HepG2 (cell line): ENCODE results near the gene FAM32A. TPM values are rescaled to one million over a fixed set of nuclear protein-coding genes. Genes with fewer than 3 reads are reported as not detected.

Source experiments
- ATM ChIP-seq: fragments of 450-650 bp; IDR thresholded peaks from 2 replicates; pipeline ENCODE4 v1.7.1; 2017; ENCODE audit warnings: mild to moderate bottlenecking, borderline replicate concordance
- CREM ChIP-seq, 2 experiments: sonication (generic) in 1 of 2; formaldehyde crosslinking in 1 of 2; IDR thresholded peaks; 2 replicates each; pipeline versions ENCODE4 v1.4.0 to v1.6.1; 2016 to 2020; ENCODE audit warnings: antibody characterized with exemption in 1 of 2, mild to moderate bottlenecking in 1 of 2, missing genetic modification reagents in 1 of 2
- FLYWCH1 ChIP-seq: sonication (generic); formaldehyde crosslinking; IDR thresholded peaks from 2 replicates; pipeline ENCODE4 v1.8.1; 2023; ENCODE audit warnings: mild to moderate bottlenecking, missing genetic modification reagents
- FOXP1 ChIP-seq, 2 experiments: fragments of 450-650 bp in 1 of 2; IDR thresholded peaks; 2 replicates each; pipeline ENCODE4 v1.6.1; 2017 to 2018; ENCODE audit warnings: antibody characterized with exemption in 1 of 2
- HMG20A ChIP-seq: IDR thresholded peaks from 2 replicates; pipeline ENCODE4 v1.6.1; 2016; ENCODE audit warnings: borderline replicate concordance
- HNF4A ChIP-seq: sonication (generic); formaldehyde crosslinking; IDR thresholded peaks from 2 replicates; pipeline ENCODE4 v1.4.0; 2020; ENCODE audit warnings: missing genetic modification reagents
- IRF2 ChIP-seq: IDR thresholded peaks from 2 replicates; pipeline ENCODE4 v1.6.1; 2018; ENCODE audit warnings: missing genetic modification reagents, missing compliant biosample characterization
- KDM3A ChIP-seq: IDR thresholded peaks from 2 replicates; pipeline ENCODE4 v1.6.1; 2018; ENCODE audit warnings: low read depth, missing compliant biosample characterization
- KMT2A ChIP-seq: sonication (generic); formaldehyde crosslinking; IDR thresholded peaks from 2 replicates; pipeline ENCODE4 v1.4.0; 2020; ENCODE audit warnings: missing genetic modification reagents
- MIXL1 ChIP-seq: IDR thresholded peaks from 2 replicates; pipeline ENCODE4 v1.6.1; 2016
- MTA1 ChIP-seq: sonication (generic); formaldehyde crosslinking; IDR thresholded peaks from 2 replicates; pipeline ENCODE4 v1.4.0; 2020; ENCODE audit warnings: missing genetic modification reagents, mild to moderate bottlenecking, borderline replicate concordance
- NFYC ChIP-seq: IDR thresholded peaks from 2 replicates; pipeline ENCODE4 v1.6.1; 2016; ENCODE audit warnings: missing genetic modification reagents, missing compliant biosample characterization
- RFX1 ChIP-seq: fragments of 450-650 bp; IDR thresholded peaks from 2 replicates; pipeline ENCODE4 v1.6.1; 2017
- SOX5 ChIP-seq: IDR thresholded peaks from 2 replicates; pipeline ENCODE4 v1.6.1; 2016; ENCODE audit warnings: borderline replicate concordance
- SP5 ChIP-seq: IDR thresholded peaks from 2 replicates; pipeline ENCODE4 v1.6.1; 2016; ENCODE audit warnings: low read depth, borderline replicate concordance
- WIZ ChIP-seq: sonication (generic); formaldehyde crosslinking; IDR thresholded peaks from 2 replicates; pipeline ENCODE4 v1.5.1; 2020; ENCODE audit warnings: mild to moderate bottlenecking, missing genetic modification reagents
- ZBTB21 ChIP-seq: sonication (generic); formaldehyde crosslinking; IDR thresholded peaks from 2 replicates; pipeline ENCODE4 v1.4.0; 2020; ENCODE audit warnings: missing genetic modification reagents
- ZNF337 ChIP-seq: sonication (generic); formaldehyde crosslinking; IDR thresholded peaks from 2 replicates; pipeline ENCODE4 v1.5.1; 2020; ENCODE audit warnings: missing genetic modification reagents, low read depth, mild to moderate bottlenecking, borderline replicate concordance
- ZNF572 ChIP-seq: sonication (generic); formaldehyde crosslinking; IDR thresholded peaks from 2 replicates; pipeline ENCODE4 v1.5.1; 2020; ENCODE audit warnings: mild to moderate bottlenecking, missing genetic modification reagents
- ZNF607 ChIP-seq: sonication (generic); formaldehyde crosslinking; IDR thresholded peaks from 2 replicates; pipeline ENCODE4 v1.5.1; 2020; ENCODE audit warnings: missing genetic modification reagents, mild to moderate bottlenecking, borderline replicate concordance
- ZNF776 ChIP-seq: sonication (generic); formaldehyde crosslinking; IDR thresholded peaks from 2 replicates; pipeline ENCODE4 v1.4.0; 2020; ENCODE audit warnings: mild to moderate bottlenecking, missing genetic modification reagents
- polyA plus RNA-seq, 8 experiments: library from polyadenylated mRNA; depleted of rRNA in 3 of 8; stranded (reverse) in 7 of 8; unstranded in 1 of 8; fragments of >200 nt; fragmentation: Illumina TruSeq in 4 of 8; extraction: Trizol in 4 of 8; gene quantifications; 2 replicates each; pipeline versions ENCODE4 v1.2.1 to v1.2.3, GENCODE V29; 2011 to 2016; ENCODE audit warnings: low read depth in 4 of 8, missing spikeins in 1 of 8, mixed read lengths in 1 of 8; ENCODE audit not compliant: insufficient read depth in 1 of 8
- total RNA-seq, 5 experiments: library from RNA; depleted of rRNA; stranded (reverse); fragments of >200 nt; fragmentation: Illumina TruSeq; extraction: Trizol; gene quantifications; 2 replicates each; pipeline ENCODE4 v1.2.3, GENCODE V29; 2016; ENCODE audit warnings: low read depth in 1 of 5
- TF ChIP-seq, protein P1 (sequence below): sonication (generic); formaldehyde crosslinking; IDR thresholded peaks from 2 replicates; pipeline ENCODE4; 2020; ENCODE audit warnings: missing genetic modification reagents, mild to moderate bottlenecking, borderline replicate concordance
- TF ChIP-seq, protein P2 (sequence below): sonication (generic); formaldehyde crosslinking; IDR thresholded peaks from 2 replicates; pipeline ENCODE4 v1.4.0; 2020; ENCODE audit warnings: missing genetic modification reagents, borderline replicate concordance
- TF ChIP-seq, protein P3 (sequence below): sonication (generic); formaldehyde crosslinking; IDR thresholded peaks from 2 replicates; pipeline ENCODE4 v1.5.1; 2020; ENCODE audit warnings: missing genetic modification reagents, mild to moderate bottlenecking, borderline replicate concordance

Gene FAM32A
- total and polyA plus RNA-seq, 2 of the 13 experiments (the other 11 are each of a cell fraction or from before 2014, with no cell fraction given): 85.8 to 86.2 TPM

DNA sequence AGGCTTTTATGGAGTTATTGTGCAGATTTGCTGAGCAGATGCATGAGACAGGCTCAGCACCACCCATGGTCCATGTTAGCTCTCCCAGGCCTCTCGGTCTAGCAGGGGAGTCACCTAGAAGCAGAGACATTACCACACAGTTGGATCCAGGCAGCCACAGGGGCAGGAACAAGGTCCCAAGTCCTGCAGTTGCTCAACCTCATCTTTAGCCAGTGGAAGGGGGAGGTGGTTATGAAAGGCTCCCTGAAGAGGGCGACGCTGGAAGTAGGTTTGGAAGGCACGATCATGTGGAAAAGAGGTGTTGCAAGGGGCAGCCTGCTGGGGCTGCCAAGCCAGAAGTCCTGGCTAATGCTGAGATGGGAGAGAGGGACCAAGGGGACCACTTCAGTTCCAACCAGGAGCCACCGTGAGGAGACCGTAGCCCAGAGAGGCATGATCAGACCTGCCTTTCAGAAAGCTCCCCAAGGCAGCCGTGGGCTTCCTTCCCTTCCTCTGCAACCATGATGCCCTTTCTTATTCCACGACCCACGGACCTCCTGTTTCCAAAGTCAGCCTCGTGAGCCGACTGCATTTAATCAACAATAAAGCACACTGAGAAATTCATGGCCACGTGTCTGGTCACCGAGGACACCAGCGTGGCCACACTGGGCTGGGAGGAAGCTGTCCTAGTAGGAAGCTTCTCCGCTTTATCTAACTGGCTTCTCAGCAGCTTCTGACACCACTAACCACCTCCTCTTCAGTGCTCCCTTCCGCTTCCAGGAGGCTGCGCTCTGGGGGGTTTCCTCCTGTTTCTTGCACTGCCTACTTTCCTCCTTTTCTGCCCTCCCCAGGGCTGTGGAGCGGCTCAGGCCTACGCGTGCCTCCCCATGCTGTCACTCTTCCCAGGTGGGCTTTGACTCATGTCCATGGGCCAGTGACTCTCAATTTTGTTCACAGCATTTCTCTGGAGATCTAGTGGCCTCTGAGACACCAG lies 15.1 kb downstream of the FAM32A start (continued):
- TF ChIP-seq, protein P1, sequence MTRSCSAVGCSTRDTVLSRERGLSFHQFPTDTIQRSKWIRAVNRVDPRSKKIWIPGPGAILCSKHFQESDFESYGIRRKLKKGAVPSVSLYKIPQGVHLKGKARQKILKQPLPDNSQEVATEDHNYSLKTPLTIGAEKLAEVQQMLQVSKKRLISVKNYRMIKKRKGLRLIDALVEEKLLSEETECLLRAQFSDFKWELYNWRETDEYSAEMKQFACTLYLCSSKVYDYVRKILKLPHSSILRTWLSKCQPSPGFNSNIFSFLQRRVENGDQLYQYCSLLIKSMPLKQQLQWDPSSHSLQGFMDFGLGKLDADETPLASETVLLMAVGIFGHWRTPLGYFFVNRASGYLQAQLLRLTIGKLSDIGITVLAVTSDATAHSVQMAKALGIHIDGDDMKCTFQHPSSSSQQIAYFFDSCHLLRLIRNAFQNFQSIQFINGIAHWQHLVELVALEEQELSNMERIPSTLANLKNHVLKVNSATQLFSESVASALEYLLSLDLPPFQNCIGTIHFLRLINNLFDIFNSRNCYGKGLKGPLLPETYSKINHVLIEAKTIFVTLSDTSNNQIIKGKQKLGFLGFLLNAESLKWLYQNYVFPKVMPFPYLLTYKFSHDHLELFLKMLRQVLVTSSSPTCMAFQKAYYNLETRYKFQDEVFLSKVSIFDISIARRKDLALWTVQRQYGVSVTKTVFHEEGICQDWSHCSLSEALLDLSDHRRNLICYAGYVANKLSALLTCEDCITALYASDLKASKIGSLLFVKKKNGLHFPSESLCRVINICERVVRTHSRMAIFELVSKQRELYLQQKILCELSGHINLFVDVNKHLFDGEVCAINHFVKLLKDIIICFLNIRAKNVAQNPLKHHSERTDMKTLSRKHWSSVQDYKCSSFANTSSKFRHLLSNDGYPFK (CRISPR knock-in tag): 0 out of 2 replicates have a peak, but pooled peaks have one; percentile 62
- TF ChIP-seq WIZ (CRISPR knock-in tag) (no peak), ATM (no peak), CREM (IDR thresholded peaks at IDR 0.05) (peak; percentile 59; the same call in 1 of the 2 replicates), CREM (CRISPR knock-in tag; IDR thresholded peaks at IDR 0.05) (no peak), ZNF337 (CRISPR knock-in tag) (peak; percentile 86; the same call in 1 of the 2 replicates), MIXL1 (CRISPR knock-in tag) (peak; percentile 59; the same call in 1 of the 2 replicates), KDM3A (0 out of 2 replicates have a peak, but pooled peaks have one; percentile 24), ZNF572 (0 out of 2 replicates have a peak, but pooled peaks have one; percentile 73), NFYC (CRISPR knock-in tag) (no peak), FOXP1 (IDR thresholded peaks at IDR 0.05) (no peak), FOXP1 (CRISPR knock-in tag; IDR thresholded peaks at IDR 0.05) (peak; percentile 33; the same call in 1 of the 2 replicates), IRF2 (peak; percentile 88), ZNF607 (CRISPR knock-in tag) (0 out of 2 replicates have a peak, but pooled peaks have one; percentile 31), RFX1 (no peak), SOX5 (peak; percentile 44), ZNF776 (CRISPR knock-in tag) (no peak), SP5 (CRISPR knock-in tag) (peak; percentile 50; the same call in 1 of the 2 replicates), KMT2A (CRISPR knock-in tag) (no peak), MTA1 (CRISPR knock-in tag) (peak; percentile 62), HMG20A (CRISPR knock-in tag) (peak; percentile 71; the same call in 1 of the 2 replicates), FLYWCH1 (CRISPR knock-in tag) (no peak), HNF4A (CRISPR knock-in tag) (peak; percentile 100), ZBTB21 (no peak)
- TF ChIP-seq, protein P2, sequence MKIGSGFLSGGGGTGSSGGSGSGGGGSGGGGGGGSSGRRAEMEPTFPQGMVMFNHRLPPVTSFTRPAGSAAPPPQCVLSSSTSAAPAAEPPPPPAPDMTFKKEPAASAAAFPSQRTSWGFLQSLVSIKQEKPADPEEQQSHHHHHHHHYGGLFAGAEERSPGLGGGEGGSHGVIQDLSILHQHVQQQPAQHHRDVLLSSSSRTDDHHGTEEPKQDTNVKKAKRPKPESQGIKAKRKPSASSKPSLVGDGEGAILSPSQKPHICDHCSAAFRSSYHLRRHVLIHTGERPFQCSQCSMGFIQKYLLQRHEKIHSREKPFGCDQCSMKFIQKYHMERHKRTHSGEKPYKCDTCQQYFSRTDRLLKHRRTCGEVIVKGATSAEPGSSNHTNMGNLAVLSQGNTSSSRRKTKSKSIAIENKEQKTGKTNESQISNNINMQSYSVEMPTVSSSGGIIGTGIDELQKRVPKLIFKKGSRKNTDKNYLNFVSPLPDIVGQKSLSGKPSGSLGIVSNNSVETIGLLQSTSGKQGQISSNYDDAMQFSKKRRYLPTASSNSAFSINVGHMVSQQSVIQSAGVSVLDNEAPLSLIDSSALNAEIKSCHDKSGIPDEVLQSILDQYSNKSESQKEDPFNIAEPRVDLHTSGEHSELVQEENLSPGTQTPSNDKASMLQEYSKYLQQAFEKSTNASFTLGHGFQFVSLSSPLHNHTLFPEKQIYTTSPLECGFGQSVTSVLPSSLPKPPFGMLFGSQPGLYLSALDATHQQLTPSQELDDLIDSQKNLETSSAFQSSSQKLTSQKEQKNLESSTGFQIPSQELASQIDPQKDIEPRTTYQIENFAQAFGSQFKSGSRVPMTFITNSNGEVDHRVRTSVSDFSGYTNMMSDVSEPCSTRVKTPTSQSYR: peak; percentile 96
- TF ChIP-seq, protein P3, sequence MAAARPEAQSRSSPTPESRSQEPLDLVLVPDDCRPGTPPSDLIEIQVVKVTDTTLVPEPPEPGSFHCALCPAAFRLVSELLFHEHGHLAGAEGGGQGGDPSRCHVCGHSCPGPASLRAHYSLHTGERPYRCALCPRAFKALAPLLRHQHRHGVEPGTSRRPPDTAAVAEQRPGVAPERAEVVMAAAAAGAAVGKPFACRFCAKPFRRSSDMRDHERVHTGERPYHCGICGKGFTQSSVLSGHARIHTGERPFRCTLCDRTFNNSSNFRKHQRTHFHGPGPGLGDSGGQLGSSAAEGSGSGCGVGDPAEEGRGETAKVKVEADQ (CRISPR knock-in tag): no peak
